Measurements from ENCODE around the gene CDC42EP1.
"Not testable (repeated sequence)": the region's sequence is repeated elsewhere in the genome, so short reads cannot be mapped to it uniquely, and the experiment has no call there.

Gene CDC42EP1

GRCh38 chr22:37559901-37560607, at the start of gene CDC42EP1:
TSS of gene CDC42EP1 (plus strand) at chr22:37560480. CDS start at chr22:37566350, 5,870 bp downstream.
- DNase-seq (ENCODE audit: low read depth in 2 of 3, low spot score in 2 of 3) = no peak

GRCh38 chr22:37511395-37512104, 48.7 kb upstream of the CDC42EP1 start:
- no peak for DNase-seq (ENCODE audit: low read depth in 2 of 3, low spot score in 2 of 3)

GRCh38 chr22:37514526-37515051, 45.7 kb upstream of the CDC42EP1 start:
- DNase-seq (ENCODE audit: low read depth in 2 of 3, low spot score in 2 of 3) = no peak

GRCh38 chr22:37515901-37516300, 44.4 kb upstream of the CDC42EP1 start:
- no peak for DNase-seq (ENCODE audit: low read depth in 2 of 3, low spot score in 2 of 3)

GRCh38 chr22:37516456-37516855, 43.8 kb upstream of the CDC42EP1 start:
- DNase-seq (ENCODE audit: low read depth in 2 of 3, low spot score in 2 of 3) = no peak

- no peak for DNase-seq (ENCODE audit: low read depth in 2 of 3, low spot score in 2 of 3)
Observed at GRCh38 chr22:37517826-37518450, 42.3 kb upstream of the CDC42EP1 start.

- no peak for DNase-seq (ENCODE audit: low read depth in 2 of 3, low spot score in 2 of 3)
Observed at GRCh38 chr22:37518509-37519267, 41.6 kb upstream of the CDC42EP1 start.

GRCh38 chr22:37519268-37520195, 40.7 kb upstream of the CDC42EP1 start, which contains the start of gene CARD10:
TSS of gene CARD10 (minus strand) at chr22:37519415. CDS start at chr22:37519200, 215 bp downstream.
- DNase-seq (ENCODE audit: low read depth in 2 of 3, low spot score in 2 of 3) = no peak

- no peak for DNase-seq (ENCODE audit: low read depth in 2 of 3, low spot score in 2 of 3)
Observed at GRCh38 chr22:37520776-37521191, 39.5 kb upstream of the CDC42EP1 start.

- no peak for DNase-seq (ENCODE audit: low read depth in 2 of 3, low spot score in 2 of 3)
Observed at GRCh38 chr22:37521236-37521739, 39.0 kb upstream of the CDC42EP1 start.

GRCh38 chr22:37522482-37522881, 37.8 kb upstream of the CDC42EP1 start:
- DNase-seq (ENCODE audit: low read depth in 2 of 3, low spot score in 2 of 3) = no peak

GRCh38 chr22:37525073-37525745, 35.1 kb upstream of the CDC42EP1 start:
- no peak for DNase-seq (ENCODE audit: low read depth in 2 of 3, low spot score in 2 of 3)

GRCh38 chr22:37525746-37526350, 34.4 kb upstream of the CDC42EP1 start:
- DNase-seq (ENCODE audit: low read depth in 2 of 3, low spot score in 2 of 3) = no peak

- DNase-seq (ENCODE audit: low read depth in 2 of 3, low spot score in 2 of 3) = no peak
Observed at GRCh38 chr22:37526376-37526775, 33.9 kb upstream of the CDC42EP1 start.

GRCh38 chr22:37527081-37527752, 33.1 kb upstream of the CDC42EP1 start:
- DNase-seq (ENCODE audit: low read depth in 2 of 3, low spot score in 2 of 3) = not testable (repeated sequence)

- not testable (repeated sequence) for DNase-seq (ENCODE audit: low read depth in 2 of 3, low spot score in 2 of 3)
Observed at GRCh38 chr22:37527952-37528351, 32.3 kb upstream of the CDC42EP1 start.

GRCh38 chr22:37529652-37530345, 30.5 kb upstream of the CDC42EP1 start:
- no peak for DNase-seq (ENCODE audit: low read depth in 2 of 3, low spot score in 2 of 3)

- no peak for DNase-seq (ENCODE audit: low read depth in 2 of 3, low spot score in 2 of 3)
Observed at GRCh38 chr22:37533995-37534394, 26.3 kb upstream of the CDC42EP1 start.

Measured in activated CD8-positive, alpha-beta memory T cell treated with anti-CD3 and anti-CD28 coated beads for 48 hours (primary cell).